GM12865 (cell line): ENCODE measurements around the gene TBC1D14.
A peak's percentile ranks its signal among the peaks of the same experiment; 100 is the strongest.

Experiments used
- DNase-seq: peaks from one replicate; pipeline ENCODE4 v3.0.0; 2010; ENCODE audit warnings: low read depth
- H3K4me3 ChIP-seq: 2 replicates; pipeline ENCODE4 v1.5.1; 2011; ENCODE audit warnings: mild to moderate bottlenecking, low read depth, low read length, control low read depth
- TF ChIP-seq, protein P1 (sequence below): IDR thresholded peaks from 2 replicates; pipeline ENCODE4 v1.5.1; 2011; ENCODE audit warnings: low read length, control low read depth, low read depth, inconsistent platforms; ENCODE audit not compliant: insufficient read depth; ENCODE audit errors: missing control alignments

The TBC1D14 gene

DNA sequence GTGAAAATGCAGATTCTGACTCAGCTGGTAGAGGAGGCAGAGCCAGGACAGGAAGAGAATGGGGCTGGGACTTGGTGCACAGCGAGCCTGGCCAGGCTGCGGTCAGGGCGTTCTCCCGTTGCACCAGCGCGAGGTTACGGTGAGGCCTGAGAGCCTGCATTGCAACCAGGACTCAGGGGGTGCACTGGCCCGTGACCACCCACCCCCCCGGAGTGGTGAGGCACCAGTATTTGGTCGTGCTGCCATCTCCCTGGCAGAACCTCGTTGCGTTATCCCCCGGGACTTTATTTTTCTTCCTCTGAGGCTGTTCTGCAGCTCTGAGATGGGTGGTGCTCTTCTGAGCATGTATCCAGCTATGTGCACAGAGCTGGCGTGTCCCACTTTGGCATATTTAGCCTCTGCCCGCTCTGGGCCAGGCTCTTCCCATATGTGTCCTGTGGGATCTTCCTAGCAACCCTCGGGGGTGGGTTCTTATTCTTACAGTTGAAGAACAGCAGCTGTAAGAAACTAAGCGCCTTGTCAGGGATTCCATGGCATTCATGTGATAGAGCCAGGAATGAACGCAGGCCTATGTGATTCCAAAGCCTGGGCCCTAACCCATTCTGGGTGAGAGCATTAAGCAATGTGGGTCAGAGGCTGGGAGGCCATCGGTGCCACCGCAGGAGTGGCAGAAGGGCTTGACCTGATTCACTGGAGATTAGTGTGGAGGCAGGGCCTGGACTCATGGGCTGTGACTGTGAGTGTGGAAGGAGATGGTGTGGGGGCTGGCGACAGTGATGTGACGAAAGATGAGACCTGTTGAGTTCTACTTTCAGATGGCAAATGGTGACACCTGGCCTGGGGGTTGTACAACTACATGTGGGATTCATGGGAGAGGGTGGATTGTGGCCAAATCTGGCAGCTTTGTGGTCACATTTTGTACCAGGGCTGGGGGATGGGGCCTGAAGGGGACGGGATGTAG is 136.6 kb downstream of the TBC1D14 start:
- DNase-seq = peak; percentile 88
- TF ChIP-seq, protein P1, sequence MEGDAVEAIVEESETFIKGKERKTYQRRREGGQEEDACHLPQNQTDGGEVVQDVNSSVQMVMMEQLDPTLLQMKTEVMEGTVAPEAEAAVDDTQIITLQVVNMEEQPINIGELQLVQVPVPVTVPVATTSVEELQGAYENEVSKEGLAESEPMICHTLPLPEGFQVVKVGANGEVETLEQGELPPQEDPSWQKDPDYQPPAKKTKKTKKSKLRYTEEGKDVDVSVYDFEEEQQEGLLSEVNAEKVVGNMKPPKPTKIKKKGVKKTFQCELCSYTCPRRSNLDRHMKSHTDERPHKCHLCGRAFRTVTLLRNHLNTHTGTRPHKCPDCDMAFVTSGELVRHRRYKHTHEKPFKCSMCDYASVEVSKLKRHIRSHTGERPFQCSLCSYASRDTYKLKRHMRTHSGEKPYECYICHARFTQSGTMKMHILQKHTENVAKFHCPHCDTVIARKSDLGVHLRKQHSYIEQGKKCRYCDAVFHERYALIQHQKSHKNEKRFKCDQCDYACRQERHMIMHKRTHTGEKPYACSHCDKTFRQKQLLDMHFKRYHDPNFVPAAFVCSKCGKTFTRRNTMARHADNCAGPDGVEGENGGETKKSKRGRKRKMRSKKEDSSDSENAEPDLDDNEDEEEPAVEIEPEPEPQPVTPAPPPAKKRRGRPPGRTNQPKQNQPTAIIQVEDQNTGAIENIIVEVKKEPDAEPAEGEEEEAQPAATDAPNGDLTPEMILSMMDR = no peak
- peak overlapping the region; percentile 94 for H3K4me3 ChIP-seq

DNA sequence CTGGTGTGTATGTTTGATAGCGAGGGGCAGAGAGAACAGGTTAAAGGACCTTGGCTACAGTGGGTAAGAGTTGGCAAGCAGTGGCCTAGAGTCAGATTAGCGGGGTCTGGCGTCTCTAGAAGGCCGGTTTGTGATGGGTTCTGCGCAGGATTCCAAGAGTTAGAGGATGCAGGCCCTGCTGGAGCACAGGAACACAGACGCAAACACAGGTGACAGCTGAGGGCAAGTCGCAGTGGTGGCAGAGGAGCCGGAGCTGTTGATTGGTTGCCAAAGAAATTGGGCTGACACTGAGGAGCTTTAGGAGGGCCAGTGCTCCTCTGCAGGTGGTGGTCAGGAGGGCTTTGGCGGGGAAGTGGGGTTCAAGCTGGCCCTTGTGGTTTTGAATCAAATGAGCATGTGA is 137.3 kb downstream of the TBC1D14 start:
- DNase-seq = no peak
- no peak overlapping the region for H3K4me3 ChIP-seq
- TF ChIP-seq, protein P1 = no peak

DNA sequence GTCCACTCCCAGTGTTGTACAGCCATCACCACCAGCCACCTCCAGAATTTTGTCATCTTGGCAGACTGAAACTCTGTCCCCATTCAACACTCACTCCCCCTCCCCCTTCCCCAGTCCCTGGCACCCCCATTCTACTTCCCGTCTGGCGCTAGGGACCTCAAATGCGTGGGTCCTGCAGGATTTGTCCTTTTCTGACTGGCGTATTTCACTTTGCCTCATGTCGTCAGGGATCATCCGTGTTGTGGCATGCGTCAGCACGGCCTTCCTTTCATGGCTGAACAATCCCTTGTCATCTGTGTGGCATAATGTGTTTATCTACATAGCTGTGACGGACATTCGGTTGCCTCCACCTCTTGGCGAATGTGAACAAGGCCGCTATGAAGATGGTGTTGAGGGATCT is 139.0 kb downstream of the TBC1D14 start:
- TF ChIP-seq, protein P1 = no peak
- no peak overlapping the region for H3K4me3 ChIP-seq
- DNase-seq = no peak

DNA sequence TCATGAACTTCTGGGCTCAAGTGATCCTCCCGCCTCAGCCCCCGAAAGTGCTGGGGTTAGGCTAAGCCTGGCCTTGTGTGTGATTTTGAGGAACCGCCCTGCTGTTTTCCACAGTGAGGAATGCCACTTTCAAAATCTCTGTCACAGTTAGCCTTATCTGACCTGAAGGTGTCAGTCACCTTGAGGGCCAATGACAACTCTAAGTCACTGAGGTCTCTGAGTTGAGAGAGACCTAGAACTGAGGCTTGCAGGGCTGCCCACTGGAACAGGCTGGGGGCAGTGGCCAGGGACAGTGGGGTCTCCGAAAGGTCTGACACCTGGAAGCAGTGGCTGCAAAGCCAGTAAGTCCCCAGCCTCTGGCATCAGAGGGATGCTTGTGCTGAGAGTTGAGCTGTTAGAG is 139.7 kb downstream of the TBC1D14 start:
- DNase-seq = no peak
- no peak overlapping the region for H3K4me3 ChIP-seq
- TF ChIP-seq, protein P1 = no peak

DNA sequence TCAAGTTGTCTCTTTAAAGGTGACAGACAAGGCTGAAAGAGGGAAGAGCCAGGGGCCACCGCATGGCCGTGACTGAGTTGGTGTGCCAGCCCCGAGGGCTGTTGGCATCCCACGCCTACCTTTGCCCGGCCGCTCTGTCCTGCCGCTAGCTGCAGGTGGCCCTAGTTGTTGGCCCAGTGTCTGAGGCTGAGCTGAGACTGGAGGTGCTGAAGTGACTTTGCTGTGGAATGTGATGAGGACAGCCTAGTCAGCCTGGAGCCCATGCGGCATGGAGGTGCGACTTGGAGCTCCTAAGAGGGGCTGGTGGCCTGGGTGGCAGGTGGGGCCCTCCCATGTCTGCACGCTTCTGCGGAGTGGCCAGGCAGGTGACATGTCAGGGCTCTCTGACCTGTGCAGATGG is 140.1 kb downstream of the TBC1D14 start:
- no peak for DNase-seq
- TF ChIP-seq, protein P1 = no peak
- no peak overlapping the region for H3K4me3 ChIP-seq

DNA sequence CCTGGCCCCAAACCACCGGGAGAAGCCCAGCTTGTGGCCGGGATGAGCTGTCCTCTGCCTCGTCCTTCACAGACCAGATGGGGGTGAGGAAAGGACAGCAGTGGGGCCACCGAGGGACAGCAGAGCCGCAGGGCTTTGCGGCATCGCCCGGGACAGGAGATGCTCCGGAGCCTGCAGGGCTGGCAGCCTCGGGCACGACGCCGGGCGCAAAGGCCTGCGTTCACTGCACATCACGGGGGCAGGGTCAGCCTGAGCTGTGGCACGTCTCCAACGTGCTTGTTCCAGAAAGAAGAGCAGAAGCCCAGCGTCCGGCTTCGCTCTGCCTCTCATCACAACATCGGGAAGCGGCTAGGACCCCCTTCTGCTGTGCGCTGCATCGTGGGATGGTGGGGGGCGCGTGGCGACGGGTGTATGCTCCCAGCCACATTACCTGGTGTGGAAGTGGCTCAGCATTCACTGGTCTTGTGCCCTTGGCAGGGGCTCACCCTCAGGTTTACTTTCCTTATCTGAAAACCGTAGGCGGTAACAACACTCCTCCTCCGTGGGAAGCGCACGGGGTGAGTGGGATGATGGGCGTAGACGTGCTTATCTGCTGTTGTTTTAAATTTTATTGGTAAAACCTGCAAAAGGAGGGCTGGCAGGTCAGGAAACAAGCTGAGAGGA is 141.0 kb downstream of the TBC1D14 start:
- no peak for DNase-seq
- H3K4me3 ChIP-seq = no peak overlapping the region
- TF ChIP-seq, protein P1 = no peak
